Measurements from ENCODE around the gene CALCOCO1. TPM values are rescaled to one million over a fixed set of nuclear protein-coding genes. Genes with fewer than 3 reads are reported as not detected.

The CALCOCO1 gene
- total and polyA plus RNA-seq, 2 of the 8 experiments (the other 6 are each of a cell fraction or from before 2014, with no cell fraction given), result 20.3 to 39.3 TPM

- Histone ChIP-seq H3K56ac (replicated peaks; ENCODE audit: insufficient read length, low read depth, low read length) (no peak overlapping the region), H2BK15ac (ENCODE audit: low read length) (no peak overlapping the region), H3K4me1 (replicated peaks in 1 of 4; ENCODE audit: control insufficient read depth in 3 of 4, insufficient read depth in 4 of 4, low read length in 3 of 4) (no peaks in the 10 kb centered on the region), H3K4ac (replicated peaks; ENCODE audit: insufficient read length, low read depth, low read length) (no peak overlapping the region), H2AFZ (ENCODE audit: low read length) (no peak overlapping the region), H2BK20ac (ENCODE audit: low read length) (no peak overlapping the region), H2BK12ac (ENCODE audit: low read depth, low read length) (no peak overlapping the region), H2BK120ac (replicated peaks; ENCODE audit: low read depth, low read length) (no peak overlapping the region), H3K9ac (replicated peaks in 1 of 4; ENCODE audit: extremely low read depth in 1 of 4, low read depth in 3 of 4, low read length in 3 of 4) (no peak overlapping the region), H3K4me3 (ENCODE audit: extremely low read depth in 1 of 4, insufficient read depth in 2 of 4, low read depth in 3 of 4, low read length in 4 of 4) (no peak overlapping the region), H2AK5ac (ENCODE audit: low read depth, low read length) (no peak overlapping the region), H4K91ac (replicated peaks; ENCODE audit: insufficient read length, low read length) (no peak overlapping the region), H3K23ac (ENCODE audit: insufficient read length) (no peak overlapping the region), H4K5ac (ENCODE audit: insufficient read length, low read depth, low read length) (no peak overlapping the region), H4K20me1 (replicated peaks in 1 of 2; ENCODE audit: control insufficient read depth in 1 of 2, insufficient read depth in 2 of 2, low read length in 2 of 2) (peaks cover 0 to 1% of the 10 kb centered on the region in 2 experiments), H3K79me2 (ENCODE audit: control insufficient read depth in 1 of 2, insufficient read depth in 2 of 2, low read length in 2 of 2) (no peaks in the 10 kb centered on the region), H3K27ac (ENCODE audit: low read depth, low read length) (no peak overlapping the region), H3K79me1 (ENCODE audit: low read depth, low read length) (no peaks in the 10 kb centered on the region), H3K27me3 (replicated peaks in 1 of 4; ENCODE audit: control insufficient read depth in 3 of 4, extremely low read depth in 1 of 4, insufficient read depth in 3 of 4, low read length in 3 of 4) (peaks cover 0 to 12% (median 7%) of the 10 kb centered on the region in 4 experiments; a peak in 4 of 7 replicates), H2BK5ac (ENCODE audit: low read depth, low read length) (no peak overlapping the region), H3K23me2 (ENCODE audit: low read depth, low read length) (no peaks in the 10 kb centered on the region), H3K9me3 (ENCODE audit: insufficient read depth in 2 of 2, low read depth in 1 of 2, low read length in 1 of 2) (no peaks in the 10 kb centered on the region), H3K14ac (ENCODE audit: insufficient read length) (no peak overlapping the region), H4K8ac (ENCODE audit: extremely low read depth, insufficient read depth, low read length) (no peak overlapping the region), H3K4me2 (ENCODE audit: insufficient read depth in 1 of 2, low read depth in 2 of 2, low read length in 2 of 2) (no peak overlapping the region), H3K36me3 (ENCODE audit: control insufficient read depth in 2 of 4, insufficient read depth in 4 of 4, low read length in 3 of 4) (no peaks in the 10 kb centered on the region), H3K18ac (ENCODE audit: extremely low read depth, low read length) (no peak overlapping the region)
- WGBS, 2 experiments (ENCODE audit: extremely low coverage in 1 of 2, insufficient coverage in 1 of 2, insufficient read length in 1 of 2, insufficient replicate concordance in 2 of 2, low coverage in 1 of 2, low lambda C conversion rate in 2 of 2, missing lambda C conversion rate in 1 of 2), result 82% methylated on average over 5 of the region's 5 CpGs; no CpG with 5 or more reads in 1 of the 2 experiments
- CTCF ChIA-PET (ENCODE audit: partially characterized antibody), result interaction anchor here (0.9 to 1.8 kb wide), 12 partner anchors 12 to 199 kb away, joined by 3 to 8 read pairs (median 4); no protein-coding TSS in a partner anchor
- TF ChIP-seq PHF8 (conservative IDR thresholded peaks at IDR 0.05; ENCODE audit: low read depth, low read length) (no peak), POLR2A (IDR thresholded peaks at IDR 0.05; ENCODE audit: control extremely low read depth in 1 of 2, low read depth in 2 of 2, low read length in 2 of 2) (no peak), SP4 (IDR thresholded peaks at IDR 0.05; ENCODE audit: low read length) (no peak), CBX5 (IDR thresholded peaks at IDR 0.05; ENCODE audit: low read depth, low read length) (no peak), SP2 (IDR thresholded peaks at IDR 0.05; ENCODE audit: low read length) (no peak), ASH2L (IDR thresholded peaks at IDR 0.05; ENCODE audit: low read length) (no peak), RAD21 (IDR thresholded peaks at IDR 0.05 in 1 of 2, conservative IDR thresholded peaks at IDR 0.05 in 1 of 2; ENCODE audit: low read depth in 2 of 2, low read length in 2 of 2) (no peak)
- POLR2A ChIA-PET (ENCODE audit: partially characterized antibody), result no interaction called here
- FAIRE-seq, result no peak
- no peak for DNase-seq (ENCODE audit: low read depth in 1 of 2, low spot score in 2 of 2)
Measured at GRCh38 chr12:53768976-53769375, 41.7 kb upstream of the CALCOCO1 start.
